LNCAP (cell line): Measurements from ENCODE around the gene OR2T11.

Experiments
- CTCF ChIP-seq: fragments of 450-650 bp; IDR thresholded peaks from 2 replicates; pipeline ENCODE4 v1.5.1; 2017; ENCODE audit warnings: mild to moderate bottlenecking

OR2T11 gene

GRCh38 chr1:248627971-248628844 lies 6.7 kb downstream of the OR2T11 start:
- no peak for TF ChIP-seq CTCF

- no peak for TF ChIP-seq CTCF
Observed at GRCh38 chr1:248625971-248626370, 8.9 kb downstream of the OR2T11 start.

- no peak for TF ChIP-seq CTCF
Observed at GRCh38 chr1:248625166-248625565, 9.7 kb downstream of the OR2T11 start.

GRCh38 chr1:248622570-248623001 lies 12.3 kb downstream of the OR2T11 start:
- peak; percentile 44; the same call in 1 of the 2 replicates for TF ChIP-seq CTCF

GRCh38 chr1:248621770-248622169 lies 13.1 kb downstream of the OR2T11 start:
- no peak for TF ChIP-seq CTCF

- TF ChIP-seq CTCF, result no peak
Observed at GRCh38 chr1:248618878-248619277, 16.0 kb downstream of the OR2T11 start.

- TF ChIP-seq CTCF, result no peak
Observed at GRCh38 chr1:248618119-248618518, 16.8 kb downstream of the OR2T11 start.

- TF ChIP-seq CTCF, result no peak
Observed at GRCh38 chr1:248613742-248614141, 21.1 kb downstream of the OR2T11 start.
